ENCODE measurements around the gene HS3ST2. TPM values are rescaled to one million over a fixed set of nuclear protein-coding genes. Genes with fewer than 3 reads are reported as not detected.

The HS3ST2 gene
- total and polyA plus RNA-seq, 2 donors (not counting 3 experiments of a cell fraction or from before 2014, with no cell fraction given): not detected

- FAIRE-seq: no peak
- Histone ChIP-seq H3K9me3 (replicated peaks; ENCODE audit: control insufficient read depth, insufficient read depth, low read length) (no peaks in the 10 kb centered on the region), H3K9ac (replicated peaks; ENCODE audit: extremely low read depth, insufficient read depth, low read length) (no peak overlapping the region), H3K4me1 (ENCODE audit: control insufficient read depth, extremely low read depth, insufficient read depth, low read length) (no peaks in the 10 kb centered on the region), H3K27me3 (ENCODE audit: control insufficient read depth in 2 of 2, insufficient read depth in 2 of 2, low read length in 2 of 2) (no peaks in the 10 kb centered on the region), H4K20me1 (replicated peaks; ENCODE audit: control insufficient read depth, extremely low read depth, insufficient read depth, low read length) (no peaks in the 10 kb centered on the region), H3K4me3 (replicated peaks in 1 of 3; ENCODE audit: insufficient read depth in 1 of 3, low read depth in 1 of 3, low read length in 3 of 3) (no peak overlapping the region), H2AFZ (ENCODE audit: low read depth, low read length) (no peak overlapping the region), H3K9me1 (replicated peaks; ENCODE audit: control insufficient read depth, extremely low read depth, insufficient read depth, low read length) (no peaks in the 10 kb centered on the region), H3K79me2 (ENCODE audit: control insufficient read depth, insufficient read depth, low read length) (no peaks in the 10 kb centered on the region), H3K4me2 (ENCODE audit: insufficient read depth, low read length) (no peak overlapping the region), H3K36me3 (ENCODE audit: control insufficient read depth in 2 of 2, extremely low read depth in 1 of 2, insufficient read depth in 2 of 2, low read length in 2 of 2) (no peaks in the 10 kb centered on the region), H3K27ac (ENCODE audit: insufficient read depth, low read depth, low read length) (no peak overlapping the region)
- DNase-seq (ENCODE audit: low read depth, low spot score): no peak
- intact Hi-C loops (cut with micrococcal nuclease): no loop called here
- dilution Hi-C loops (cut with MboI; ENCODE audit: extremely low pct_ligation_motif_present, low sequenced_read_pairs): no loop called here
- TF ChIP-seq MAX (IDR thresholded peaks at IDR 0.05; ENCODE audit: insufficient read depth, insufficient read length): no peak
- no peak for TF ChIP-seq EZH2 (IDR thresholded peaks at IDR 0.05; ENCODE audit: borderline replicate concordance, low read depth, low read length, severe bottlenecking)
- no peak for TF ChIP-seq JUN (IDR thresholded peaks at IDR 0.05; ENCODE audit: borderline replicate concordance, insufficient read depth, insufficient read length, low read depth)
- TF ChIP-seq GATA2 (IDR thresholded peaks at IDR 0.05; ENCODE audit: insufficient read depth, insufficient read length, low read depth, low read length): no peak
- TF ChIP-seq CTCF (IDR thresholded peaks at IDR 0.05; ENCODE audit: extremely low read depth in 1 of 2, insufficient read depth in 1 of 2, low read depth in 1 of 2, low read length in 2 of 2): no peak
- TF ChIP-seq MYC (IDR thresholded peaks at IDR 0.05; ENCODE audit: low read depth, low read length): no peak
- TF ChIP-seq POLR2AphosphoS5 (IDR thresholded peaks at IDR 0.05; ENCODE audit: insufficient read depth, low read depth, low read length): no peak
- TF ChIP-seq FOS (IDR thresholded peaks at IDR 0.05; ENCODE audit: borderline replicate concordance, insufficient read depth, low read length): no peak
- no peak for TF ChIP-seq POLR2A (IDR thresholded peaks at IDR 0.05; ENCODE audit: low read depth, low read length)
- POLR2A ChIA-PET: no interaction called here
- BruUV-seq (replicated peaks): no TSS peak
- CTCF ChIA-PET: no interaction called here
These were observed 48.5 kb upstream of the HS3ST2 start for GRCh38 chr16:22765479-22765878.

Measured in endothelial cell of umbilical vein (primary cell).